C1 segment of cervical spinal cord (tissue), 14 donors: ENCODE measurements around the gene AMZ2.
A peak's percentile ranks its signal among the peaks of the same experiment; 100 is the strongest.
"Not testable (repeated sequence)": the region's sequence is repeated elsewhere in the genome, so short reads cannot be mapped to it uniquely, and the experiment has no call there.

Experiments used
- DNase-seq, 14 donors: peaks; one replicate each; lab custom pipeline; 2025; lab: John Stamatoyannopoulos, UW

AMZ2 gene

DNA sequence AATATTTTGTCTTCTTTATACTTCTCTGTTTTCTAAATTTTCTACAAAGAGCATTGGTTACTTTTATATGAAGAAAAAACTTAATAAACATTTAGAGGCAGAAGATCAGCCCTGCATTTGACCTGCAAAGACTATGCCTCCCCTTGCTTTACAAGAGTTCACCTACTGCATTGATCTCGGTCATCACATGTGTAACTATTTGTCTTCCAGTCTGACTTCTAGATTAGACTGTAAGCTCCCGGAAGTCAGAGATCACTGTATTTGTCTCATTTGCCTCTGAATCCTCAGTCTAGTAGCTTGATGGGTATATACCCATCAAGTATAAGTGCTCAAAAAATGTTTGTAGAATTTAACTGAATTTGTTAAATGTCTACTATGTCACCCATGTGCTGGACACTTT, 27.7 kb upstream of the AMZ2 start:
- DNase-seq, result not testable (repeated sequence)

DNA sequence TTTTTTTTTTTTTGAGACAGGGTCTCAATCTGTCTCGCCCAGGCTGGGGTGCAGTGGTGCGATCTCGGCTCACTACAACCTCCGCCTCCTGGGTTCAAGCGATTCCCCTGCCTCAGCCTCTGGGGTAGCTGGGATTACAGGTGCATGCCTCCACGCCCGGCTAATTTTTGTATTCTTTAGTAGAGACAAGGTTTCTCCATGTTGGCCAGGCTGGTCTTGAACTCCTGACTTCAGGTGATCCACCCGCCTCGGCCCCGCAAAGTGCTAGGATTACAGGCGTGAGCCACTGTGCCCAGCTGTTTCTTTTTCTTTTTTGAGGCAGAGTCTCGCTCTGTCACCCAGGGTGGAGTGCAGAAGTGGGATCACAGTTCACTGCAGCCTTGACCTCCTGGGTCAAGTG, 27.1 kb upstream of the AMZ2 start:
- DNase-seq, result not testable (repeated sequence)

DNA sequence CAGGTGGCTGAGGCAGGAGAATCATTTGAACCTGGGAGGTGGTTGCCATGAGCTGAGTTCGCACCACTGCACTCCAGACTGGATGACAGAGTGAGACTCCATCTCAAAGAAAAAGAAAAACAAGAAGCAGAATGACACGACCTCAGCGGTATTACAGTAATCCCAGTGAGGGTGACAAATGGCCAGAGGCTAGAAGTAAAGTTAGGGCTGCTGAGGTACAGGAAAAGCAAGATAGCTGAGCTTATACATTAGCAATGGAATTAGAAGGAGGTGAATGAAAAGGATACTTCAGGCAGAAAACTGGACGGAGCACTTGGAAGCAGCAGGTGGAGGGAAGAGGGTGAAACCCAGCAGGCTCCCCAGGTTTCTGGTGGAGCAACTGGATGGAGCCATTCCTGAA, 26.1 kb upstream of the AMZ2 start:
- no peak for DNase-seq

DNA sequence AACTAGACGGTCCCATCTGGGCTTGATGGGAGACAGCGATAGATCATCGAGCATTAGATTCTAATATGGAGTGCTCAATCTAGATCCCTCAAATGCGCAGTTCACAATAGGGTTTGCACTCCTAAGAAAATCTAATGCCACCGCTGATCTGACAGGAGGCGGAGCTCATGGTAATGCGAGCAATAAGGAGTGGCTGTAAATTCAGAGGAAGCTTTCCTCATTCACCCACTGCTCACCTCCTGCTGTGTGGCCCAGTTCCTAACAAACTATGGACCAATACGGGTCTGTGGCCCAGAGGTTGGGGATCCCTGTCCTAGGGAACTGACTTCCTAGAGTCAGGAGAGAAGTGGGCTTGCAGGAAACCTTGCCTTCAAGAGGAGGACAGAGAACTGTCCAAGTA, 25.2 kb upstream of the AMZ2 start:
- no peak for DNase-seq

DNA sequence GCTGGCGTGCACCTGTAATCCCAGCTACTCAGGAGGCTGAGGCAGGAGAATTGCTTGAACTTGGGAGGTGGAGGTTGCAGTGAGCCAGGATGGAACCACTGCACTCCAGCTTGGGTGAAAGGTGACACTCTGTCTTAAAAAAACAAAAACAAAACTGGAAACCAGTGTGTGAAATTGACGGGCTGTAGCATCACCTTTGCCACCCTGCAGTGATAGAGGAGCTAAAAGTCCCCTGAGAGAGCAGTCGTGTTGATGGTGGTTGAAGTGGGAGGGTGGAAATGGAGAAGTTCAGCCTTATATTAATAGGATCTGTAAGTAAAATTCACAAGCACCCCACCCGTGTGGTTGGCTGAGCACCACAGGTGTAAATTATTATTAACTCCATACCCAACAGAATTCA, 22.8 kb upstream of the AMZ2 start:
- DNase-seq, result not testable (repeated sequence)

DNA sequence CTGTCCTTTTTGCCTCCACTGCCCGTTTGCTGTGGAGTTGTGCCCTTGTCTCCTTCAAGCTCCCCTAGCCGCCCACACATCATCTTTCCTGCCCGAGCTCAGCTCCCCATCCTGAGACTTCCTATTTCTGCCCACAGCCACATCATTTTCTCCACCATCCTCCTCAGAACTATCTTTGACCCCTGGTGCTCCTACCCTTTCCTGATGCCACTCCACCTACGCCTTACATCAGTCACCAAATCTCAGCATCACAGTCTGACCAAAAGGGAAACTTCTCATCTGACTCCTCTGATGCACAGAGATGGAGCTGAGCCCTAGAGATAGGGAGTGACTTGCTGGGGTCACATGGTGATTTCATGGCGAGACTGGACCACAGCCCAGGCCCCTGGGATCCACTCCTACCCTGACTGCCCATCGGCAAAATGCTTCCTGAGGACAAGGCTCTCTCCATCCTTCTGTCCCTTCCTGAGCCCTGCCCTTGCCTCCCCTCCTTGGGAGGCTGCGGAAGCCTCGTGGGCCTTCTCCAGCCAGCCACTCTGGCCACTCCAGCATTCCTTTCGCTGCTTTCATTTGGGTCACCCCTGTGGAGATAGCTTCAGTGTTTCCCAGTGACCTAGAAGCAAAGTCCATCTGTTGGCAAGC, 19.7 kb upstream of the AMZ2 start:
- not testable (repeated sequence) for DNase-seq

DNA sequence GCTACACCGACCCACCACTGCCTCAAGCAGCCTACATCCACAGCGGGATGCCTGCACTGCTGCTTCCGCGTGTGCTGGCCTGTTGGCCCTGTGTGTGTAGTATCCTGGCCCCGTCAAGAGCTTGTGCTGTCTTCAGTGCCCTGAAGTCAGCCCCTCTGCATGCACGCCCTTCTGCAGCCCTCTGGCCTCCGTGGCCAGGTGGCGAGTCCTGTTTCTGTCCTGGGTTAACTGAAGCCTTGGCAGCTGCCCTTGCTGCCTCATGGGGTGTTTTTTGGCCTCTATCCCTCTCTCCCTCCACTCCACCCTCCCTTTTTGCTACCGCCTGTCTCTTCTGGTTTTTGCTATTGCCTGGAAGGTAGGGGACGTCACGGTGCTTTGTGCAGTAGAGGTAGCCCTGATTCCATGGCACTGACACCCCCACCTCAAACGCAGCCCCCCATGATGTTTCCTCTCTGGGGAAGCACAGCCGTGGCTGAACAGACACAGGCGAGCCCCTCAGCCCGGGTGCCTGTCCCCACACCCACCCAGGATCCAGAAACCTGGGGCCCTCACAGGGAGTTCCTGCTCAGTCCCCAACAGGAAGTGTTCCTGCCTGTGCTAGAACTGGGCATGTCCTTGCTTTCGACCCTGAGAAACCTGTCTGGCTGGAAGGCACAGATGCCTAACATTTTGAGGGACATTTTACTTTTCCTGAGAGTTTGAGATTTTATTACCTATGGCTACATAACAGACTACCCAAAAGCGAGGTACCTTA, 18.8 kb upstream of the AMZ2 start:
- peak in 5 of 14 donors; percentile 20 to 99 (median 59) for DNase-seq

DNA sequence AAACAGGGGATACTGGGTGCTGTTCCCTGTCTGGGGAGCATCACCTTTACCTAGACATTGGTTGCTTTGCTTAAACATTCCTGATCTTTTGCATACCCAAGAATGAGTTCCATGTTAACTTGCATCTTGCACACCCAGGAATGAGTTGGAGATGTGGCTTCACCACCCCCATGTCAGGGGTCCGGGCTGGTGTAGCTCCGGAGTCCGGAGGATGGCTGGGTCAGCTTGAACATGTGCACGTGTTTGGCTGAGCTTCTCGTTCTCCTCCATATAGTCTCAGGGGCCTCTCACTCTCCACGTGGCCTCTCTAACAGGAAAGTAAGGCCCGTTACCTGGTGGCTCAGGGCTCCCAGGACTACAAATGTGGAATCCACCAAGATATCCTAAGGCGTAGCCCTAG, 18.2 kb upstream of the AMZ2 start:
- peak in 1 of 14 donors; percentile 47 for DNase-seq

DNA sequence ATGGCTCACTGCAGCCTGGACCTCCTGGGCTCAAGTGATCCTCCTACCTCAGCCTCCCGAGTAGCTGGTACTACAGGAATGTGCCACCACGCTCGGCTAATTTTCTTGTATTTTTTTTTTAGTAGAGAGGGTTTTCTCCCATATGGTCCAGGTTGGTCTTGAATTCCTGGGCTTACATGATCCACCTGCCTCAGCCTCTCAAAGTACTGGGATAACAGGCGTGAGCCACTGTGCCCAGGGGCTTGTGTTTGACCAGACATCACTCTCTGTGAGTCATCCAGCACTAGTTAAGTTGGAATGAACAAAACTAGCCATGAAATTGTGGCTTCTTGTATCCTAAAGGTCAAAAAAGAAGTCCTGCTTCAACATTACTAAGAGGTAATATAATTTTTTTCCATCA, 16.7 kb upstream of the AMZ2 start:
- not testable (repeated sequence) for DNase-seq

DNA sequence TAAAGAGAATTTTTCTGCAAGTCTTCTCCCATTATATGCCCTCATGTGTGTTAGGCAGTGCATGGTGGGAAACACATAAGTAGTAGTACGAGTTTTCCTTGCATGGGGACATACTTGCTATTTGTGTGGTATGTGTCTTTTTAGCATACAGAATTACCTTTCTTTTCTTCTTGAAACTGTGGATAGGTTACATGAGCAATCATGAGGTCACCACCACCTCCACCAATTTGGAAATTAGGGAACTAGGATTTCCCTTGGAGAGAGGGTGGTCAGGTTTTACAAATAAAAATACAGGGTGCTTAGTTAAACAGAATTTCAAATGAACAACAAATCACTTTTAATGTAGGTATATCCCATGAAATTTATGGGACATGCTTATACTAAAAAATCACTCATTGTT, 16.3 kb upstream of the AMZ2 start:
- DNase-seq, result no peak

DNA sequence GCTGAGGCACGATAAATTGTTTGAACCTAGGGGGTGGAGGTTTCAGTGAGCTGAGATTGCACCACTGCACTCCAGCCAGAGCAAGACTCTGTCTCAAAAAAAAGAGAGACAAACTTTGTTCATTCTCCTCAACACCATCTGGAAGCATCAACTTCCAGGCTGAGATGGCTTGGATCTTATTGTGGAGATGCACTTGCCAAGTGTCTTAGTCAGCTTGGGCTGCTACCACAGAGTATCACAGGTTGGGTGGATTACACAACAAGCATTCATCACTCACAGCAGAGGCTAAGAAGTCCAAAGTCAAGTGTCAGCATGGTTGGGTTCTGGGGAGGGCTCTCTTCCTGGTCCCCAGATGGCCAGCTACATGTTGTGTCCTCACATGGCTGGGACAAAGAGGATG, 15.1 kb upstream of the AMZ2 start:
- not testable (repeated sequence) for DNase-seq

DNA sequence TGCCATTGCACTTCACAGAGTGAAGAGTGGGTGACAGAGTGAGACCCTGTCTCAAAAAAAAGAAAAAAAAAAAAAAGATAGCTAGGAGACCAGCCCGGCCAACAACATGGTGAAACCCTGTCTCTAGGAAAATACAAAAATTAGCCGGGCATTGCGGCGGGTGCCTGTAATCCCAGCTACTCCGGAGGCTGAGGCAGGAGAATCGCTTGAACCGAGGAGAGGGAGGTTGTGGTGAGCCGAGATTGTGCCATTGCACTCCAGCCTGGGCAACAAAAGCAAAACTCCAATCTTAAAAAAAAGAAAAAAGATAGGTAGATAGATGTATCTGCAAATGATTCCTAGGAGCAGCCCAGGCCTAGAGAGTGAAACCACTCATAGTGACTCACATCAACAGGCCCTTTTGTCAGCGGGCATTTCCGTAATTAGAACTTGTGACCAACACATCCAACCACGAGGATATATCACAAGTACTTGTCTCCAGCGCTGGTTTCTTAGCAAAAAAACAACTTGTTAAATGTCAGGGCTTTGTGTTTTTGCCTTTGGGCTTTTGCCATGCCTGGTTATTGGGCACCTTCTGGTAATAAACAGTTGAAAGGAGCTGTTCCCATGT, 13.0 kb upstream of the AMZ2 start:
- DNase-seq, result peak in 8 of 14 donors; percentile 54 to 75 (median 68)

DNA sequence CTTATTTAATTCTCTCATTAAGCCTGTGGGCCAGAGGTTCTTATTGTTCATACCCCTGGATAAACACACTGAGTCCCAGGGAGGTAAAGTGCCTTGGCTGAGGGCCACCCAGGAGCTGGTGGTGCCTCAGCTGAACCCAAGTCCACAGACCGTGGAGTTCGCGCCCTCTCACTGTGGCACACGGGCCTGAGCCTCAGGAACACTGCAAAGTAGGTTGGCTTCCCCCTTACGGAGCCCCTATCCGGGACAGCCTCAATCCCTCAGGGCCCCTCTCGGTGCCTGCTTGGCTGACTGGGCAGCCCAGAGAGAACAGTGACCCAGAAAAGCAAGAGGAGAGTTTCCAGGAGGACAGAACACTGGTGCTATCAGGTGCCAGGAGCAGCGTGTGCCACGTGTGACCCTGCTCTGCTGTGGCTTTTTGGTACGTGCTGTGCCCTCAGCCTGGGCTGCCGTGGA, 12.5 kb upstream of the AMZ2 start:
- DNase-seq, result peak in 10 of 14 donors; percentile 15 to 88 (median 70)

DNA sequence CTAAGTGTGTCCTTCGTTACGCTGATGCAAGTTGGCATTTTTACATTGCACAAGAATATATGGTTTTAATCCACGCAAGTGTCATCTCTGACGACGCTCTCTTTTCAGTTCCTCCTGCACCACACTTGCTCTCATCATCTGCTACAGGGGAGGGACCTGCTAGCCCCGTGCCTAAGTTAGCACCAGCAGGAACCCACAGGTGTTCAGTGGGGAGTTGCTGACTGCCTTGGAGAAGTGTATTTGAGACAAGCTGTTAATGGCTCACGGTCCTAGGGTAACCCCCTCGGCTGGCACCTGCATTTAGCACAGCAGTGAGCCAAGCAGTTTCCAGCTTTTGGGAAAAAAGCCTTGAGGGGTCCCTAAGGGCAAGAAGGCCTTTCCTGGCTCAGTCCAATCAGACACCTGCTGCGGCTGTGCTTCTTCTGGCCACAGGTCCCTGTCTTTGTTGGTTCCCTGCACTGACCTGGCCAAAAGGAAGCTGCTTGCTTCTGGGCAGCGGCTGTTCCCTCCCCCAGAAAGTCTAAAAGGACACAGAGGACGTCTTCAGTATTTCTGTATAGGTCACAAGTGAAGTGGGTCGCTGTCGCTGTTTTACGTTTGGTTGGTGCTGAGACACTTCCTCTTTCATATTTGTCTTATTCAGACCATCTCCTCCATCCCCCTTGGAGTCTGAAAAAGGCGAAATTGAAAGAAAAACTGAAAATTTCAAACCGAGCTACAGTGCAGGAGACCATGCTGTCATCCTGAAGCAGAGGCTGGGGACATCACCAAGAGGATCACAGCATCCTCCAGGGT, 10.3 kb upstream of the AMZ2 start:
- peak in 5 of 14 donors; percentile 36 to 45 (median 44) for DNase-seq

DNA sequence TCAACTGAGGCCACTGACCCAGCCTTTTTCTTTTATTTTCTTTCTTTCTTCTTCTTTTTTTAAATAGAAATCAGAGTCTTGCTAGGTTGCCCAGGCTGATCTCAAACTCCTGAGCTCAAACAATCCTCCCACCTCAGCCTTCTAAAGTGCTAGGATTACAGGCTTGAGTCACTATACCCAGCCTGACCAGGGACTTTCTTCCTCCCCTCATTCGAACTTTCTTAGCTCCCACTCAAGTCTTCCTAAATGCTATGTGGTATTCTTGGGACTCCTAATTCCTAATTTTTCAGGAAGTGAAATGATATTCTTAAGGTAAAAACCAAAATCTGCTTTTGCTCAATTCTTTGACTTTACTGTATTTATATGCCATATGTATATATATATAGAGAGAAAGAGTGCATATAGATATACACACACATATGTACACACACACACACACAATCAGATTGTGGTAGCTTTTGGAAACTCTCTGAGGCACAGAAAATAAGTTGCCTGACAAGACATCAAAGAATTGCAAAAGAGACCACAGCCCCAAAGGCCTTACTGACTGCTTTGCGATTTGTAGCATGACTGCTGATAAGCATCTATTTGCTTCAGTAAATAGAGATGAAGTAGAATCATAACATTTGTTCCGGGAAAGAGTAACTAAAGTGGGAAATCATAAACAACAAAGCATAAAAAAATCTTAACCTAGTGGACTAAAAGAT, 9.5 kb upstream of the AMZ2 start:
- peak in 1 of 14 donors; percentile 31 for DNase-seq

DNA sequence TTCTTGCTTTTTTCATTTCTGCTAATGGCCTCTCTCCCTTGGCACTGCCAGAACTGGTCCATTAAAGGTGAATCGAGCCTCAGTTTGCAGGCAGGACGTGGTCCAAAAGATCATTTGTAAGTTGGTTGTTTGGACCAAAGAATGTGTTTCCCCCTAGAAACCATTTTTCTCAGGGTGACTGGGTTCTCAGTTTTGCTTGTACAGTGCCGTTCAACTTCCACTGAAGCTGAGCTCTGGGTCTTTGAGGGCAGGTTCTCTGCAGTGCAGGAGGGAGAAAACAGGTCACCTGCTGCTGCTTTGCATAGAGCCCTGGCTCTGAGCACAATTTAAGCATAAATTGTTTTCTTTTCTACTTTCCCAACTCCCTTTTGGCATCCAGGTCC, 9.0 kb upstream of the AMZ2 start:
- peak in 1 of 14 donors; percentile 35 for DNase-seq

DNA sequence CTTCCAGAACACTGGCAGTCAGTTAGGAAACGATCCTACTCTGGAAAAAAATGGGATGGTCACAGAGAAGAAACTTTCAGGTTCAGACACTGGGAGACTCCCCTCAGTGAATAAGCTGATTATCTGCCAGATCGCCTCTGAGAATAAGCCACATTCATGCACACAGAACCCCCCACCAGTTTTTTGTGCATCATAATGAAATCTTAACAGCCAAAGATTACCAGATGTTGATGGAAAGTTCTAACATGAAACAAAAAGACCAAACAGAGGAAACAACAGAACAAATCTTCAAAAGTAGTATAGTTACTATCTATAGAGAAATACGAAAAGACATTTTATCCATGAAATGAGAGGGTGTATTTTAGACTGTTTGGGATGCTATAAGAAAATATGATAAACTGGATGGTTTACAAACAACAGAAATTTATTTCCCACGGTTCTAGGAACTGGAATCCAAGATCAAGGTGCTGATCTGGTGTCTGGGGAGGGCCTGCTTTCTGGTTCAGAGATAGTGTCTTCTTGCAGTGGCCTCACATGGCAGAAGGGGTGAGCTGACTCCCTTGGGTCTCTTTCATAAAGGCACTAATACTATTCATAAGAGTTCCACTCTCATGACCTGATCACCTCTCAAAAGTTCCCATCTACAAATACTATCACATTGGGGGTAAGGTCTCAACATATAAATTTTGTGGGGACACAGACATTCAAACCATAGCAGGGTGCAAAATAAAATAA, 8.0 kb upstream of the AMZ2 start:
- DNase-seq, result no peak

DNA sequence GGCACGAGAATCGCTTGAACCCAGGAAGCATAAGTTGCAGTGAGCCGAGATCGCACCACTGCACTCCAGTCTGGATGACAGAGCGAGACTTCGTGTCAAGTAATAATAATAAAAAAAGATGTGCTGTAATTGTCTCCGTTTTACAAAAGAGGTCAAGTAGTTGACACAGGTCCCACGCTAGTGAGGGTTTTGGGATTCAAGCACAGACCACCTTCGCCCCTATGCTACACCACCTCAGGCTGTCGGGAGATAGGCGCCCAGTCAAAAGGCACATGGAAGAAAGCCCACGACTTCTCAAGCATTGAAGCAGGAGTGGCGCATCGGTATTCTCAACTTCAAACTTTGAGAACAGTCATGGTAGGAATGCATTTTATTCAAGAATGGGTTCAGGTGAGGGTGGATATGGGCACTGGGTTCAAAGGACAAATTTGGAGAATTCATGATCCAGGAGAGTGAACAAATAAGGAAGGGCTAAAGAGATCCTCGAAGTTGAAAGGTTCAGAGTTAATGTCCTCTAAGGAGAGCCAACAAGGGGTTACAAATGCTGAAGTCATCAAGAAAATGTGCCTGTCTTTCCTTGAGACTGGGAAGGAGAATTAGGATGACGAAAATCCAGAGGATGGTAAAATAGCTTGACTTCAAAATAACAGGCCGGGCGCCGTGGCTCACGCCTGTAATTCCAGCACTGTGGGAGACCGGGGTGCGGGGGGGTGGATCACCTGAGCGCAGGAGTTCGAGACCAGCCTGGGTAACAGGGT, 1.4 kb upstream of the AMZ2 start:
- DNase-seq, result no peak

DNA sequence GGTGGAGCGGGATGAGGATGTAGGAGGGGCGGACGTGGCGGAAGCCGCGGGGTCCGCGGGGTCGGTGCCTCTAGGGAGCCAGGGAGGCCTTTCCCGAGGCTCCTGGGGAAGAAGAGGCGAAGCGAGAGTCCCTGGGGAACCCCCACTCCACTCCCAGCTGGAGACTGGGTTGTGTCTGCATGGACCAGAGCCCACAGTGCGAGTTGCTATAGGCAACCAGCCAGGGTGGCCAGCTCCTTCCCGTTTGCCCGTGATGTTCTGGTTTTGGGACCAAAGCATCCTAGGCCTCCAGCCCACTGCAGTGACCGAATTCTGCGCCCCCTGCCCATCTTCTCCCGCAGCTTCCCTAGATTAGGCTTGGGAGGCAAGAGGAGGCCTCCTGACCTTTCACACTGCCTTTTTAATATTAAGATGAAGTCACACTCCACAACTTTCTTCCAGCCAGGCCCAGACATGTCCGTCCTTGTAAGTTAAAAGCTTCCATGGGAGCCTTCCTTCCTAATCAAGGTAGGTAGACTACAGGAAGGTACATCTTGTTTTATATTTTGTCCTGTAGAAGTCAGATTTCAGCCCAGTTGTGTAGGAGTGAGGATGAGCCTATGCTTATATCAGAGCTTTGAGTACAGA, 469 bp downstream of the AMZ2 start:
- peak in 6 of 14 donors; percentile 77 to 93 (median 90) for DNase-seq
